Endothelial cell of hepatic sinusoid (primary cell): ENCODE results near the gene BRI3BP.
"Not testable (repeated sequence)": the region's sequence is repeated elsewhere in the genome, so short reads cannot be mapped to it uniquely, and the experiment has no call there.

Experiments used
- in situ Hi-C: cut with HindIII; loops from 2 replicates; pipeline ENCODE4 v1.10.0; 2017; ENCODE audit warnings: low sequenced_read_pairs

The BRI3BP gene

GRCh38 chr12:125021096-125021495, 27.7 kb downstream of the BRI3BP start:
- in situ Hi-C loops = no loop called here

- in situ Hi-C loops = no loop called here
These were observed 28.3 kb downstream of the BRI3BP start for GRCh38 chr12:125021771-125022170.

GRCh38 chr12:125023065-125023464, 29.6 kb downstream of the BRI3BP start:
- in situ Hi-C loops = no loop called here

GRCh38 chr12:125024949-125025563, 31.6 kb downstream of the BRI3BP start:
- in situ Hi-C loops = no loop called here

- in situ Hi-C loops = no loop called here
These were observed 32.3 kb downstream of the BRI3BP start for GRCh38 chr12:125025606-125026235.

- in situ Hi-C loops = no loop called here
These were observed 34.7 kb downstream of the BRI3BP start for GRCh38 chr12:125028106-125028505.

GRCh38 chr12:125029761-125030358, 36.4 kb downstream of the BRI3BP start:
- in situ Hi-C loops = no loop called here

- in situ Hi-C loops = not testable (repeated sequence)
These were observed 38.0 kb downstream of the BRI3BP start for GRCh38 chr12:125031471-125031870.

GRCh38 chr12:125032466-125033152, 39.2 kb downstream of the BRI3BP start:
- in situ Hi-C loops = no loop called here

- in situ Hi-C loops = no loop called here
These were observed 39.8 kb downstream of the BRI3BP start for GRCh38 chr12:125033288-125033687.

GRCh38 chr12:125038976-125039625, 45.7 kb downstream of the BRI3BP start:
- in situ Hi-C loops = no loop called here

GRCh38 chr12:125049093-125049458, 55.6 kb downstream of the BRI3BP start:
- in situ Hi-C loops = no loop called here

- in situ Hi-C loops = no loop called here
These were observed 57.0 kb downstream of the BRI3BP start for GRCh38 chr12:125050446-125050845.

- in situ Hi-C loops = no loop called here
These were observed 57.4 kb downstream of the BRI3BP start for GRCh38 chr12:125050868-125051267.

- in situ Hi-C loops = no loop called here
These were observed 60.4 kb downstream of the BRI3BP start for GRCh38 chr12:125053821-125054220.

GRCh38 chr12:125055591-125055990, 62.1 kb downstream of the BRI3BP start:
- in situ Hi-C loops = no loop called here

- in situ Hi-C loops = no loop called here
These were observed 62.9 kb downstream of the BRI3BP start for GRCh38 chr12:125056306-125056705.

- in situ Hi-C loops = no loop called here
These were observed 64.3 kb downstream of the BRI3BP start for GRCh38 chr12:125057708-125058107.

- in situ Hi-C loops = no loop called here
These were observed 67.8 kb downstream of the BRI3BP start for GRCh38 chr12:125061229-125061628.

GRCh38 chr12:125063522-125063921, 70.1 kb downstream of the BRI3BP start:
- in situ Hi-C loops = not testable (repeated sequence)

GRCh38 chr12:125064492-125064891, 71.0 kb downstream of the BRI3BP start:
- in situ Hi-C loops = no loop called here
